ENCODE data around the gene HES5.
"Not testable (repeated sequence)": the region's sequence is repeated elsewhere in the genome, so short reads cannot be mapped to it uniquely, and the experiment has no call there.

The HES5 gene

GRCh38 chr1:2560299-2561073 is 30.4 kb upstream of the HES5 start:
- DNase-seq (ENCODE audit: low read depth) = no peak

- DNase-seq (ENCODE audit: low read depth) = no peak
Observed at GRCh38 chr1:2559509-2560298, 29.6 kb upstream of the HES5 start.

GRCh38 chr1:2558861-2559260 is 28.8 kb upstream of the HES5 start:
- DNase-seq (ENCODE audit: low read depth) = no peak

- DNase-seq (ENCODE audit: low read depth) = no peak
Observed at GRCh38 chr1:2558420-2558819, 28.4 kb upstream of the HES5 start.

- DNase-seq (ENCODE audit: low read depth) = no peak
Observed at GRCh38 chr1:2557482-2558400, 27.7 kb upstream of the HES5 start.

GRCh38 chr1:2556678-2557481 is 26.8 kb upstream of the HES5 start:
- no peak for DNase-seq (ENCODE audit: low read depth)

- DNase-seq (ENCODE audit: low read depth) = peak; percentile 56
Observed at GRCh38 chr1:2556277-2556677, 26.2 kb upstream of the HES5 start, which contains the start of gene TNFRSF14. TSS of gene TNFRSF14 (plus strand) at chr1:2556371. CDS start at chr1:2556665, 294 bp downstream.

- peak; percentile 61 for DNase-seq (ENCODE audit: low read depth)
Observed at GRCh38 chr1:2555634-2556276, 25.7 kb upstream of the HES5 start.

GRCh38 chr1:2554621-2555387 is 24.7 kb upstream of the HES5 start:
- no peak for DNase-seq (ENCODE audit: low read depth)

- no peak for DNase-seq (ENCODE audit: low read depth)
Observed at GRCh38 chr1:2553871-2554620, 24.0 kb upstream of the HES5 start.

GRCh38 chr1:2553076-2553475 is 23.0 kb upstream of the HES5 start:
- DNase-seq (ENCODE audit: low read depth) = not testable (repeated sequence)

- no peak for DNase-seq (ENCODE audit: low read depth)
Observed at GRCh38 chr1:2552189-2552588, 22.1 kb upstream of the HES5 start.

- DNase-seq (ENCODE audit: low read depth) = not testable (repeated sequence)
Observed at GRCh38 chr1:2551544-2551943, 21.5 kb upstream of the HES5 start.

- DNase-seq (ENCODE audit: low read depth) = not testable (repeated sequence)
Observed at GRCh38 chr1:2550309-2550861, 20.3 kb upstream of the HES5 start.

- not testable (repeated sequence) for DNase-seq (ENCODE audit: low read depth)
Observed at GRCh38 chr1:2549367-2550029, 19.4 kb upstream of the HES5 start.

- peak; percentile 74 for DNase-seq (ENCODE audit: low read depth)
Observed at GRCh38 chr1:2548068-2548589, 18.1 kb upstream of the HES5 start.

GRCh38 chr1:2547210-2548067 is 17.4 kb upstream of the HES5 start:
- DNase-seq (ENCODE audit: low read depth) = no peak

All from activated T-helper 9 cell treated with anti-CD3 and anti-CD28 coated beads, Interleukin-2, amount 50 U/mL, for 16 hours (primary cell).